H1 (cell line): Measurements from ENCODE around the gene ALPL. TPM values are rescaled to one million over a fixed set of nuclear protein-coding genes. Genes with fewer than 3 reads are reported as not detected.

Source experiments
- CBX5 ChIP-seq: fragments of 300-800, 300-1000 bp; sonication (generic); IDR thresholded peaks from 2 replicates; pipeline ENCODE4 v1.7.1; 2016; ENCODE audit warnings: antibody characterized with exemption, low read length, low read depth
- CBX8 ChIP-seq: fragments of 300-800, 300-1000 bp; sonication (generic); IDR thresholded peaks from 2 replicates; pipeline ENCODE4 v1.7.1; 2016; ENCODE audit warnings: low read depth, low read length, borderline replicate concordance
- CREB1 ChIP-seq: IDR thresholded peaks from 2 replicates; pipeline ENCODE4 v1.6.1; 2012; ENCODE audit warnings: inconsistent platforms
- CTBP2 ChIP-seq: IDR thresholded peaks from 2 replicates; pipeline ENCODE4 v1.7.0; 2011; ENCODE audit warnings: borderline replicate concordance, mild to moderate bottlenecking, moderate library complexity, mixed read lengths, low read length; ENCODE audit not compliant: insufficient read depth, insufficient read length
- EZH2 ChIP-seq: fragments of 200-600 bp; sonication (generic); IDR thresholded peaks from 2 replicates; pipeline ENCODE4 v1.7.1; 2012; ENCODE audit warnings: low read depth, mild to moderate bottlenecking, moderate library complexity, low read length, inconsistent platforms; ENCODE audit not compliant: severe bottlenecking
- MAFK ChIP-seq: IDR thresholded peaks from 2 replicates; pipeline ENCODE4 v1.6.1; 2012; ENCODE audit warnings: low read depth, mild to moderate bottlenecking, improper control_type of control experiment, low read length
- NRF1 ChIP-seq: IDR thresholded peaks from 2 replicates; pipeline ENCODE4 v1.6.1; 2011; ENCODE audit warnings: mild to moderate bottlenecking, low read depth, low read length, improper control_type of control experiment
- SIN3A ChIP-seq, 2 experiments: IDR thresholded peaks in 1 of 2; conservative IDR thresholded peaks in 1 of 2; 2 replicates each; pipeline ENCODE4 v1.6.1; 2011 to 2012; ENCODE audit warnings: low read length in 2 of 2, improper control_type of control experiment in 1 of 2, low read depth in 1 of 2, mild to moderate bottlenecking in 1 of 2
- TEAD4 ChIP-seq: IDR thresholded peaks from 2 replicates; pipeline ENCODE4 v1.6.1; 2012; ENCODE audit warnings: low read depth, low read length, inconsistent platforms, mixed read lengths
- polyA plus RNA-seq, 7 experiments: library from polyadenylated mRNA; depleted of rRNA in 3 of 7; stranded (reverse) in 5 of 7; unstranded in 2 of 7; fragments of >200 nt in 5 of 7; fragments of 200-250 nt in 2 of 7; gene quantifications; 1 replicate in 5 of 7; 2 replicates in 1 of 7; 4 replicates in 1 of 7; pipeline versions ENCODE4 v1.2.1 to v1.2.3, GENCODE V29; 2011 to 2013; ENCODE audit warnings: missing spikeins in 2 of 7, mixed read lengths in 2 of 7
- total RNA-seq: library from RNA; stranded (reverse); fragmentation: NEBNext Ultra II Directional; extraction: Animal tissue kit (Norgen Biotek cat#: 25700); gene quantifications from 2 replicates; pipeline ENCODE4 v1.2.1, GENCODE V29; 2021

The ALPL gene
- total and polyA plus RNA-seq, 2 of the 8 experiments (the other 6 are each of a cell fraction or from before 2014, with no cell fraction given) = 175 to 362 TPM

DNA sequence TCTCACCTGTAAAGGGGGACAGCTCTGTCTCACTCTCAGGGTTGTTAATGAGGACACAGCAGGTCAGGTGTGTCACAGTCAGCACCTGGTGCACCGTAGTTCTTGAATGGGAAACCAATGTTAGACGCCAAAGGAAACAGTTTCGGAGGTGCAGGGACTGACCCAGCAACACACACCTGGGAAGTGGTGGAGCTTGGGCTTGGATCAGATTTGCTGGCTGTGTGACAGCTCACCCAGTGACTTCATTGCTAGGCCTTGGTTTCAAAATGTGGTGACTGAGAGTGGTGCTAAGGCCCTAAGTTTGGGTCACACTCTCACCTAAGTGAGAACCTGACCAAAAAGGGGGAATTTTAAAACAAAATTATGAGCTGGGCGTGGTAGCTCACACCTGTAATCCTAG, 34.9 kb downstream of the ALPL start (continued):
- TF ChIP-seq TEAD4 (no peak), NRF1 (no peak), SIN3A (conservative IDR thresholded peaks at IDR 0.05 in 1 of 2, IDR thresholded peaks at IDR 0.05 in 1 of 2; ENCODE audit: low read depth in 1 of 2, low read length in 2 of 2) (no peak), MAFK (no peak), CBX8 (no peak), CTBP2 (no peak), CBX5 (no peak), CREB1 (no peak), EZH2 (no peak)
